GM21515 (cell line): Measurements from ENCODE around the gene PNPT1.
"Not testable (repeated sequence)": the region's sequence is repeated elsewhere in the genome, so short reads cannot be mapped to it uniquely, and the experiment has no call there.

Experiments used
- ATAC-seq: cut with Tn5 transposase; IDR thresholded peaks from one replicate; pipeline ENCODE4 v1.9.1; 2021; ENCODE audit not compliant: unreplicated experiment

The PNPT1 gene

DNA sequence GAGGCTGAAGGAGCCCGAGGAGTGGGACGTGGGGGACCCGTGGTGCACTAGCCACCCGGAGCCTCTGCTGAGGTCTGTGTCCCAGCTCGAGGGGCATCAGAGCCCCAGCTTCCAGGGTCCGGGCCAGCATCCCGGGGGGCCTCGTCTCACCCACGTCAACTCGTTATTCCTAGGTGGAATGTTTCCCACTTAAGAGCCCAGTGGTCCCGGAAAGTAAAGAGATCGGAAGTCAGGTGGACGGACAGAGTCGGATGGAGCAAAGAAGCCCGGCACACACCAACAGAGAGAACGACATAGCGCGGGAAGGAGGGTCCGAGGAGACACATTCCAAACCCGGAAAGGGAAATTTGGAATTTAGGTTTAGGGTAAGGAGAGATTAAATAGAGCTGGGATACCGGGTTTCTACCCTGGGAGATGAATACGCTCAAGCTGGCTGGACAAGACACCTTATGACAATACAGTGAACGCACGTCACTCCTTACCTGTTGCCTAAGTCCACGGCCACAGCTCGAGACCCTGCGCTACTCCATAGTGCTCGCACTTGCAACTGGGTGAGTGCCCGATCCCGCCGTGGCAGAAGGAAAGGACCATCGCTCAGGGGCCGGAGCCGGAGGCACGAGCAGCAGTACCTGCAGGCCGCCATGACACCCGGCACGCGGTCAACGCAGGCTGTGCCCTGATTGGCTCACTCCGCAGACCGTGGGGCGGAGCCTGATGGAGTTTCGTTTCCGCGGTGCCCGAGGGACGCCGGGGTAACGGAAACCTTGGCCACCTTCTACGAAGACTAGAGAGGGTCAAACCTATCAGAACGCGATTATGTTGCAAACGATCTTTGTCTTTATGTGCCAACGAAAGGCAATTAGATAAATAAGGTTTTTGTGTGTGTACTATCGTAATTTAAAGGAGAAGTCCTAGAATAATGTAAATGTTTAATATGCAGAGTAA is at the start of gene PNPT1:
PNPT1 (minus strand) TSS at position 664 of the 945 bp plus-strand sequence; CDS start at position 643, 21 bp downstream.
- peak; percentile 100 for ATAC-seq

DNA sequence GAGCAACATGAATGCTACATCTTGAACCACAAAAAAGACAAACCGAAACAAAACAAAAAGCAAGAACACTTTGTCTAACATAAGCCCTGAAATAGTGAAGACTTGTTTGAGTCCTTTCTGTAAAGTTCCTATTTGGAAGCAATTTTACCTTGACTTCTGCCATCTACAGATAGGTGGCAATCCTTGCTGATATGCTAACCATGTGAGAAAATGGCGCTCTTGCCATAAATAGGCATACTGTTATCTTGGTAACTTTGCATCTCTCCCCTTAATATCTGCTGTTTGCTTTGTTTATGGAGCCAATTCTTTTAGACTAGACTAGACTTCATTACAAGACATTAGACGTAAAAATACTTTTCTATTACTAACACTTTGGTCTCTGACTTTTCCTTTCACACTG is 49.4 kb upstream of the PNPT1 start:
- ATAC-seq: no peak

DNA sequence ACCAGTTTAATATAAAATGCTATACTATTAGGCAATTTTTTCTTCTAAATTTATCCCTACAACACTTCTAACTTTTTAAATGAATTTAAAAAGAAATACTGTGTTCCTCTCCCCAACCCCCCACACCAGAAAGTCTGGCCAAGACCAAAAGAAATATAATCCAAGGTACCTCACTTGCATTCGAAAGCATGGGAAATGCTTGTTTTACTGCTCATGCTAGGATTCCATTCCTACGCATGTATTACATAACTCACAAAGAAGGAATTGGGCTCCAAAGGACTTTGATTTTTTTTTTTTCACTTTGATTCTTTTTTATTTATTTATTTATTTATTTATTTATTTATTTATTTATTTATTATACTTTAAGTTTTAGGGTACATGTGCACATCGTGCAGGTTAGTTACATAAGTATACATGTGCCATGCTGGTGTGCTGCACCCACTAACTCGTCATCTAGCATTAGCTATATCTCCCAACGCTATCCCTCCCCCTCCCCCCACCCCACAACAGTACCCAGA is 42.4 kb upstream of the PNPT1 start:
- not testable (repeated sequence) for ATAC-seq

DNA sequence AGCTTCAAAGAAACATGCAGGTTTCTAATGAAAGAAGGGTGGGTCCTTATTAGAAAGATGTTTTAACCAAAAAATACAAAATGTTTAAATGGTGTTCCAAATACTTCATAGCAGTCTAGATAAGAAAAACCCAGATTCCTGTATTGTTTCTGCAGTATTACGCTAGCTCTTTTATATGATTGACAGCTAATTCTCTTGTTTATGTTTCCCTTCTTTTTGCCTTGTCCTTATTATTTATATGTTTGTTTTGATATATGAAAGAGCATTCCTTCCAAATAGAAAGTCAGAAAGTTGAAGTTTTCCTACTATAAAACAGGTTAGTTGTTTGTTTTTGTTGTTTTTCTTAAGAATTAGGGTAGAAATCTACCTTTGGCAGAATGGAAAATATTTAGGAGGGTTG is 41.1 kb upstream of the PNPT1 start:
- no peak for ATAC-seq

DNA sequence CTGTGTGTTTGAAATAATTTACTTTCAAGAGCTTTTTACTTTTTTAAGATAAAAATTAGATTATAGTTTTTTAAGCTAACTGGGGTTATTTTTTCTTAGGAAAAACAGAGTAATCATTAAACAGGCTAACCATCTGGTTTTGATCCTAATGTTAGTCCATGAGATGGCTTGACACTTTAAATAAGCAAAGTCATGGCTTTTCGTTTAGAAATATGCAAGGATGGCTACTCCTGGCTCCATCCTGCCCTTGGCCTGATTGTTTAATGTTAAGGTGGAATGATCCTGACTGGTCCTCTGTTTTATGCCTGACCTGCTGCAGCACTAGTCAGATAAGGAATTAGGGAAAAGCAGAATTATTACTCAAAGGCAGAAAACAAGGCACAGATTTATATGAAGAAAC is 39.7 kb upstream of the PNPT1 start:
- no peak for ATAC-seq

- ATAC-seq: no peak
Observed at GRCh38 chr2:55732854-55733253, 39.2 kb upstream of the PNPT1 start.

GRCh38 chr2:55729136-55729685 is 35.6 kb upstream of the PNPT1 start:
- ATAC-seq: no peak

DNA sequence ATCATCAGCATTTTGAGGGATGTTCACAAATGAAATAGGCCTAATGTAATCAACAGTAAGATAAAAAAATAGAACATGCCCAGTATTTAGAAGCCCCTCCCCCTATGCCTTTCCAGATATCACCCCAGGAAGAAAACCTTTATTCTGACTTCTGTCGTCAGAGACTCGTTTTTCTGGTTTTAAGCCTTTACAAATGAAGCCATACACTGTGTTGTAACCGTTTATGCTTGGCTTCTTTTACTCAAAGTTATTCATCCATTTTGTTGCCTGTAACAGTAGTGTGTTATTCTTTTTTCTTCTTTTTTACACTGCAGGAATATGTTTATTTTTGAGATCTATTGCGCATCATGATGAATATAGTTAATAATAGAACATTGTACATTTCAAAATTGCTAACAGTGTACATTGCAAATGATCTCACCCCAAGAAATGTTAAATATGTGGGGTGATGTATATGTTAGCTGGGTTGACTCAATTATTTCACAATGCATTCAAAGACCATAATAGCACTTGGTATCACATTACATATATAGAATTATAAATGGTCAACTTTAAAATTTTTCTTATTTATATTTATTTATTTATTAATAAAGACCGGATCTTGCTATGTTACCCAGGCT is 28.1 kb upstream of the PNPT1 start:
- ATAC-seq: no peak

DNA sequence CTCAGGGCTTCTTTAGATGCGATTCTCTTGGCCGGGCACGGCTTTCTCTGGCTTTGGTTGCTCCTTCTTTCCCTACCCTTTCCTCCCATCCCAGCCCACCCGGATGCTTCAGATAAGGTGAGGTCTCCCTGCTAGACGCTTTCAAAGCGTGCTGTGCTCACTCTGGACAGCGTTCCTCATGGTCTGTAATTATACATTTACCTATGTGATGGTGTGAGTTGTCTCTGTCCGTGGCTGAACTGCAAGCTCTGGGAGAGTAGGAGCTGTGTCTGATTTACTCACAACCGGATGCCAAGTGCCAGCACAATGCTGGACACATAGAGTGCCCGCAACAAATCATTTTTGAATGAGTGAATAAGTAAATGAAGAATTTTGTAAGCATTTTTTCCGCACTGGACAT is 26.8 kb upstream of the PNPT1 start:
- no peak for ATAC-seq

GRCh38 chr2:55719852-55720251 is 26.2 kb upstream of the PNPT1 start:
- no peak for ATAC-seq

GRCh38 chr2:55718165-55719008 is 24.7 kb upstream of the PNPT1 start:
- ATAC-seq: no peak

DNA sequence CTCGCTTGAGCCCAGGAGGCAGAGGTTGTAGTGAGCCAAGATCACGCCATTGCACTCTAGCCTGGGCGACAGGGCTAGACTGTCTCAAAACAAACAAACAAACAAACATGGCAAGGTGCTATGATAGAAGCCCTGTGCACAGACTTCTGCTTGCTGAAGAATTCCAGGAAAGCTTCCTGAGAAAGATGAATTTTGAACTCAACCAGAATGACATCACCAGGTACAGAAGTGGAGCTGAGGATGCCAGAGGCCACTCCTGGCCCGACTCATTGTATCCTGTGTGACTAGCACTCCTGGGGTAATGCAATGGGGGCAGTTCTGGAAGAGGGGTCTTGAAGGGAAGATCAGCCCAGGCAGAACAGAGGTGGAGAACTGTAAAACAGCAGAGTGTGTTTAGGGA is 22.0 kb upstream of the PNPT1 start:
- no peak for ATAC-seq

GRCh38 chr2:55715178-55715577 is 21.5 kb upstream of the PNPT1 start:
- not testable (repeated sequence) for ATAC-seq

GRCh38 chr2:55712477-55713060 is 18.9 kb upstream of the PNPT1 start:
- no peak for ATAC-seq

GRCh38 chr2:55710025-55710424 is 16.4 kb upstream of the PNPT1 start:
- ATAC-seq: no peak

DNA sequence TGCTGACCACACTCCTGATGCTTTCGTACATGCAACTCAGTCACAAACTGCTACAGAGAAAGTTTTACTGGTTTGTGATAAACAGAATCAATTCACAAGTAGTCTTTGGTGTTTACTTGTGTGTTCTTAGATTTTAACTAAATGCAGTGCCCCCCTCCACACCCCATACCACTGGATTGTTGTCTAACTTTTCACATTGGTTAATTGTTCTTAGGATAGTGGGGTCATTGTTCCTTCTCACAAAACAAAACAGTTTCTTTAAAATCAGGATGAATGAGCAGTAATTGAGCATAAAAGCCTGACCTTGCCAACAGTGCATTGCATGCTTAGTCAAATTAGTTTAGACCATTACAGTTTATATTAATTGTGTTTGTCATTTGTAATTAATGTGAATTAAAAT is 14.1 kb upstream of the PNPT1 start:
- ATAC-seq: no peak

DNA sequence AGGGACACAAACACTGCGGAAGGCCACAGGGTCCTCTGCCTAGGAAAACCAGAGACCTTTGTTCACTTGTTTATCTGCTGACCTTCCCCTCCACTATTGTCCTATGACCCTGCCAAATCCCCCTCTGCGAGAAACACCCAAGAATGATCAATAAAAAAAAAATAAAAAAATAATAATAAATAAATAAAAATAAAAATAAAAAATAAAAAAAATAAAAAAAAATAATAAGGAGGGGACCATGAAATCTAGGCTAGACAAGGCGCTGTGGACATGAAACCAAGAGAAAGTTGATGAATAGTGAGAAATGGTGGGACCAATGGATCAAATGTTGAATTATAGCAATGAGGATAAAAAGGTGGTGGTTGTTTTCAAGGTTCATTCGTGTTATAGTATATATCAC is 12.6 kb upstream of the PNPT1 start:
- not testable (repeated sequence) for ATAC-seq

- ATAC-seq: no peak
Observed at GRCh38 chr2:55705027-55705653, 11.5 kb upstream of the PNPT1 start.

GRCh38 chr2:55703350-55703749 is 9.7 kb upstream of the PNPT1 start:
- no peak for ATAC-seq

DNA sequence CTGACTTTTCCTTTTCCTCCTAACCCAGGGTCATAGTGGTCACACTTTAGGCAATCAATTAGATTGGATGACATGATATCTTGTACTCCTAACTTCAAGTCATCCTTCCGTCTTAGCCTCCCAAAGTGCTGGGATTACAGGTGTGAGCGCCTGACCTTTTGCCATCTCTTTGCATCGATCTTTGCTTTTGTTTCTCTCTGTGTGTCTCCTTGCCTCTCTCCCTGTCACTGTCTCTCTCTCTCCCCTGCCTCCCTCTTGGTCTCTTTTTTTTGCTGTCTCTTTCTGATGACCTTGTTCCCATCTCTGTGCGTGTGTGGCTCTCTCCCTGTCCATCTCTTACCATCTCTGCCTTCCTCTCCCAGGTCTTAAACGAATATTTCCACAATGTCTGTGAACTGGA is 904 bp downstream of the PNPT1 start:
- not testable (repeated sequence) for ATAC-seq
